H1 (cell line): Measurements from ENCODE around the gene SLIT2. TPM values are rescaled to one million over a fixed set of nuclear protein-coding genes. Genes with fewer than 3 reads are reported as not detected.

Experiments
- NANOG ChIP-seq: IDR thresholded peaks from 2 replicates; pipeline ENCODE4 v1.6.1; 2011; ENCODE audit warnings: low read length, low read depth, mild to moderate bottlenecking, inconsistent platforms; ENCODE audit not compliant: insufficient read depth, poor library complexity, severe bottlenecking
- SIX5 ChIP-seq: IDR thresholded peaks from 2 replicates; pipeline ENCODE4 v1.6.1; 2011; ENCODE audit warnings: mild to moderate bottlenecking, low read depth, low read length
- polyA plus RNA-seq, 7 experiments: library from polyadenylated mRNA; depleted of rRNA in 3 of 7; stranded (reverse) in 5 of 7; unstranded in 2 of 7; fragments of >200 nt in 5 of 7; fragments of 200-250 nt in 2 of 7; gene quantifications; 1 replicate in 5 of 7; 2 replicates in 1 of 7; 4 replicates in 1 of 7; pipeline versions ENCODE4 v1.2.1 to v1.2.3, GENCODE V29; 2011 to 2013; ENCODE audit warnings: missing spikeins in 2 of 7, mixed read lengths in 2 of 7
- total RNA-seq: library from RNA; stranded (reverse); fragmentation: NEBNext Ultra II Directional; extraction: Animal tissue kit (Norgen Biotek cat#: 25700); gene quantifications from 2 replicates; pipeline ENCODE4 v1.2.1, GENCODE V29; 2021

SLIT2 gene
- total and polyA plus RNA-seq, 2 of the 8 experiments (the other 6 are each of a cell fraction or from before 2014, with no cell fraction given): 2.0 to 13.7 TPM

- TF ChIP-seq NANOG (no peak), SIX5 (no peak)
Measured at GRCh38 chr4:20266215-20267082, 14.7 kb downstream of the SLIT2 start (continued).
